Gastrocnemius medialis (tissue), 4 donors: ENCODE measurements around the gene CACNA2D2.

Source experiments
- POLR2A ChIP-seq, 2 donors: fragments of 450-650 bp; IDR thresholded peaks; one replicate each; pipeline ENCODE4 v1.6.1; 2017; ENCODE audit warnings: antibody characterized with exemption in 2 of 2, mild to moderate bottlenecking in 2 of 2, moderate library complexity in 2 of 2
- TF ChIP-seq, protein P1 (sequence below), 5 experiments: fragments of 450-650 bp in 3 of 5; fragments of 200-600 bp in 2 of 5; sonication (generic) in 2 of 5; IDR thresholded peaks in 4 of 5; conservative IDR thresholded peaks in 1 of 5; 1 replicate in 4 of 5; 2 replicates in 1 of 5; pipeline ENCODE4 v1.5.1; 2016 to 2019; ENCODE audit warnings: antibody characterized with exemption in 5 of 5, mild to moderate bottlenecking in 3 of 5, moderate library complexity in 3 of 5

DNA sequence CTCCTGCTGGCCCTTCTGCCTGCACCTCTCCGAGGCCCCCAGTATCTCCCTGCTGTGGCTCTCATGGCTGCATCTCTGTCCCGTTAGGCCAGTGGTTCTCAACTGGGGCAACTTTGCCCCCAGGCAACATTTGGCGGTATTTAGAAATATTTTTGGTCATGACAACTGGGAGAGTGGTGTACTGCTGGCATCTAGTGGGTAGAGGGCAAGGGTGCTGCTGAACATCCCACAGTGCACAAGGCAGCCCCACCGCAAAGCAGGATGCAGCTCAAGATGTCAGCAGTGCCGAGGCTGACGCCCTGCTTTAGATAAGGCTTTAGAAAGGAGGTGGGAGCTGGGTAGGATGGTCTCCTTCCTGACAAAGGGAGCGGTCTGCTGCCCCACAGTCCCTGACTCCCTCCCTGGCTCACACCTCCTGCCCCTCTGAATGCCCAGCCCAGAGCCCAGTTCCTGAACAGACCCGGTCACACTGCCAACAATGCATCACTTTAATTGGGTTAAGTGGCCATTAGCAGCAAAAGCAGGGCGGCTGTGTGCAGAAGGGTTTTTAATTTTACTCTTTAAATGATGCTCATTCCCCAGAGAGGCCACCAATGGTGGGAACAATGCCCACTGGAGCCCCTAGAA, 75.3 kb downstream of the CACNA2D2 start:
- TF ChIP-seq POLR2A (IDR thresholded peaks at IDR 0.05) = no peak
- TF ChIP-seq, protein P1, sequence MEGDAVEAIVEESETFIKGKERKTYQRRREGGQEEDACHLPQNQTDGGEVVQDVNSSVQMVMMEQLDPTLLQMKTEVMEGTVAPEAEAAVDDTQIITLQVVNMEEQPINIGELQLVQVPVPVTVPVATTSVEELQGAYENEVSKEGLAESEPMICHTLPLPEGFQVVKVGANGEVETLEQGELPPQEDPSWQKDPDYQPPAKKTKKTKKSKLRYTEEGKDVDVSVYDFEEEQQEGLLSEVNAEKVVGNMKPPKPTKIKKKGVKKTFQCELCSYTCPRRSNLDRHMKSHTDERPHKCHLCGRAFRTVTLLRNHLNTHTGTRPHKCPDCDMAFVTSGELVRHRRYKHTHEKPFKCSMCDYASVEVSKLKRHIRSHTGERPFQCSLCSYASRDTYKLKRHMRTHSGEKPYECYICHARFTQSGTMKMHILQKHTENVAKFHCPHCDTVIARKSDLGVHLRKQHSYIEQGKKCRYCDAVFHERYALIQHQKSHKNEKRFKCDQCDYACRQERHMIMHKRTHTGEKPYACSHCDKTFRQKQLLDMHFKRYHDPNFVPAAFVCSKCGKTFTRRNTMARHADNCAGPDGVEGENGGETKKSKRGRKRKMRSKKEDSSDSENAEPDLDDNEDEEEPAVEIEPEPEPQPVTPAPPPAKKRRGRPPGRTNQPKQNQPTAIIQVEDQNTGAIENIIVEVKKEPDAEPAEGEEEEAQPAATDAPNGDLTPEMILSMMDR (IDR thresholded peaks at IDR 0.05 in 4 of 5, conservative IDR thresholded peaks at IDR 0.05 in 1 of 5) = no peak
